Sigmoid colon (tissue), 4 donors: ENCODE results near the gene AVEN.

ENCODE experiments used
- EP300 ChIP-seq, 4 donors: sonication (generic); formaldehyde crosslinking; IDR thresholded peaks; one replicate each; pipeline ENCODE4 v1.6.1; 2017; ENCODE audit warnings: antibody characterized with exemption in 4 of 4
- TF ChIP-seq, protein P1 (sequence below), 4 experiments: fragments of 450-650 bp in 3 of 4; fragments of 200-600 bp in 1 of 4; IDR thresholded peaks; one replicate each; pipeline ENCODE4 v1.5.1; 2016 to 2019; ENCODE audit warnings: antibody characterized with exemption in 4 of 4, mild to moderate bottlenecking in 3 of 4, moderate library complexity in 2 of 4

GRCh38 chr15:34059946-34060345 lies 20.9 kb upstream of the AVEN start:
- no peak for TF ChIP-seq EP300 (IDR thresholded peaks at IDR 0.05)
- TF ChIP-seq, protein P1, sequence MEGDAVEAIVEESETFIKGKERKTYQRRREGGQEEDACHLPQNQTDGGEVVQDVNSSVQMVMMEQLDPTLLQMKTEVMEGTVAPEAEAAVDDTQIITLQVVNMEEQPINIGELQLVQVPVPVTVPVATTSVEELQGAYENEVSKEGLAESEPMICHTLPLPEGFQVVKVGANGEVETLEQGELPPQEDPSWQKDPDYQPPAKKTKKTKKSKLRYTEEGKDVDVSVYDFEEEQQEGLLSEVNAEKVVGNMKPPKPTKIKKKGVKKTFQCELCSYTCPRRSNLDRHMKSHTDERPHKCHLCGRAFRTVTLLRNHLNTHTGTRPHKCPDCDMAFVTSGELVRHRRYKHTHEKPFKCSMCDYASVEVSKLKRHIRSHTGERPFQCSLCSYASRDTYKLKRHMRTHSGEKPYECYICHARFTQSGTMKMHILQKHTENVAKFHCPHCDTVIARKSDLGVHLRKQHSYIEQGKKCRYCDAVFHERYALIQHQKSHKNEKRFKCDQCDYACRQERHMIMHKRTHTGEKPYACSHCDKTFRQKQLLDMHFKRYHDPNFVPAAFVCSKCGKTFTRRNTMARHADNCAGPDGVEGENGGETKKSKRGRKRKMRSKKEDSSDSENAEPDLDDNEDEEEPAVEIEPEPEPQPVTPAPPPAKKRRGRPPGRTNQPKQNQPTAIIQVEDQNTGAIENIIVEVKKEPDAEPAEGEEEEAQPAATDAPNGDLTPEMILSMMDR (IDR thresholded peaks at IDR 0.05), result no peak
